Skeletal muscle satellite cell (primary cell): ENCODE results near the gene NCOA1.

Experiments used
- H3K27me3 ChIP-seq: 2 replicates; pipeline ENCODE4 v1.7.0; 2013; ENCODE audit warnings: low read length; ENCODE audit not compliant: control insufficient read depth, insufficient read depth
- H3K36me3 ChIP-seq: 2 replicates; pipeline ENCODE4 v1.7.0; 2013; ENCODE audit warnings: mild to moderate bottlenecking, control low read depth, low read length; ENCODE audit not compliant: insufficient read depth
- H3K4me1 ChIP-seq: 2 replicates; pipeline ENCODE4 v1.7.0; 2013; ENCODE audit warnings: low read length; ENCODE audit not compliant: control insufficient read depth, insufficient read depth
- H3K4me2 ChIP-seq: 2 replicates; pipeline ENCODE4 v1.7.0; 2013; ENCODE audit warnings: mild to moderate bottlenecking, low read length
- H3K4me3 ChIP-seq: 2 replicates; pipeline ENCODE4 v1.7.0; 2013; ENCODE audit warnings: low read length
- H3K9ac ChIP-seq: 2 replicates; pipeline ENCODE4 v1.7.0; 2013; ENCODE audit warnings: mild to moderate bottlenecking, low read depth, low read length, moderate library complexity
- H3K9me3 ChIP-seq: replicated peaks from 2 replicates; pipeline ENCODE4 v1.7.0; 2013; ENCODE audit warnings: mild to moderate bottlenecking, control low read depth, low read length

The NCOA1 gene

GRCh38 chr2:24754985-24755705 lies 264.1 kb downstream of the NCOA1 start:
- no peaks in the 10 kb centered on the region for H3K27me3 ChIP-seq
- H3K36me3 ChIP-seq = peaks cover 6% of the 10 kb centered on the region
- no peak overlapping the region for H3K4me2 ChIP-seq
- no peaks in the 10 kb centered on the region for H3K4me1 ChIP-seq
- no peak overlapping the region for H3K4me3 ChIP-seq
- no peaks in the 10 kb centered on the region for H3K9me3 ChIP-seq
- no peak overlapping the region for H3K9ac ChIP-seq

GRCh38 chr2:24756789-24757188 lies 265.7 kb downstream of the NCOA1 start:
- Histone ChIP-seq H3K9me3 (no peaks in the 10 kb centered on the region), H3K27me3 (no peaks in the 10 kb centered on the region), H3K36me3 (peaks cover 6% of the 10 kb centered on the region), H3K4me2 (no peak overlapping the region), H3K4me1 (no peaks in the 10 kb centered on the region), H3K9ac (no peak overlapping the region), H3K4me3 (no peak overlapping the region)

GRCh38 chr2:24761866-24762265 lies 270.8 kb downstream of the NCOA1 start:
- Histone ChIP-seq H3K27me3 (no peaks in the 10 kb centered on the region), H3K36me3 (peaks cover 15% of the 10 kb centered on the region), H3K4me2 (no peak overlapping the region), H3K9ac (no peak overlapping the region), H3K4me1 (no peaks in the 10 kb centered on the region), H3K4me3 (no peak overlapping the region), H3K9me3 (no peaks in the 10 kb centered on the region)

GRCh38 chr2:24762518-24762917 lies 271.5 kb downstream of the NCOA1 start:
- Histone ChIP-seq H3K4me2 (no peak overlapping the region), H3K4me1 (no peaks in the 10 kb centered on the region), H3K9me3 (no peaks in the 10 kb centered on the region), H3K27me3 (no peaks in the 10 kb centered on the region), H3K4me3 (no peak overlapping the region), H3K9ac (no peak overlapping the region), H3K36me3 (peaks cover 15% of the 10 kb centered on the region)

- H3K4me1 ChIP-seq = no peaks in the 10 kb centered on the region
Observed at GRCh38 chr2:24763843-24764242, 272.8 kb downstream of the NCOA1 start.

GRCh38 chr2:24766609-24767008 lies 275.6 kb downstream of the NCOA1 start:
- Histone ChIP-seq H3K4me2 (no peak overlapping the region), H3K27me3 (no peaks in the 10 kb centered on the region), H3K9ac (no peak overlapping the region), H3K4me3 (no peak overlapping the region), H3K36me3 (peaks cover 15% of the 10 kb centered on the region), H3K9me3 (no peaks in the 10 kb centered on the region), H3K4me1 (no peaks in the 10 kb centered on the region)

More at GRCh38 chr2:24763843-24764242, 272.8 kb downstream of the NCOA1 start:
- Histone ChIP-seq H3K4me2 (no peak overlapping the region), H3K9me3 (no peaks in the 10 kb centered on the region), H3K4me3 (no peak overlapping the region), H3K27me3 (no peaks in the 10 kb centered on the region), H3K9ac (no peak overlapping the region), H3K36me3 (peaks cover 15% of the 10 kb centered on the region)

GRCh38 chr2:24768013-24768412 lies 277.0 kb downstream of the NCOA1 start:
- Histone ChIP-seq H3K9ac (no peak overlapping the region), H3K9me3 (no peaks in the 10 kb centered on the region), H3K4me2 (no peak overlapping the region), H3K4me3 (no peak overlapping the region), H3K4me1 (no peaks in the 10 kb centered on the region), H3K36me3 (peaks cover 10% of the 10 kb centered on the region), H3K27me3 (no peaks in the 10 kb centered on the region)

- Histone ChIP-seq H3K9me3 (no peaks in the 10 kb centered on the region), H3K36me3 (peaks cover 10% of the 10 kb centered on the region), H3K4me2 (no peak overlapping the region), H3K4me1 (no peaks in the 10 kb centered on the region), H3K27me3 (no peaks in the 10 kb centered on the region), H3K9ac (no peak overlapping the region), H3K4me3 (no peak overlapping the region)
Observed at GRCh38 chr2:24768601-24769000, 277.5 kb downstream of the NCOA1 start.

- Histone ChIP-seq H3K9ac (no peak overlapping the region), H3K4me3 (no peak overlapping the region), H3K36me3 (no peaks in the 10 kb centered on the region), H3K27me3 (no peaks in the 10 kb centered on the region), H3K4me1 (no peaks in the 10 kb centered on the region), H3K4me2 (no peak overlapping the region), H3K9me3 (no peaks in the 10 kb centered on the region)
Observed at GRCh38 chr2:24771061-24771460, 280.0 kb downstream of the NCOA1 start.

GRCh38 chr2:24771764-24772586 lies 280.9 kb downstream of the NCOA1 start:
- H3K9me3 ChIP-seq = no peaks in the 10 kb centered on the region
- H3K4me1 ChIP-seq = no peaks in the 10 kb centered on the region
- no peak overlapping the region for H3K9ac ChIP-seq
- no peaks in the 10 kb centered on the region for H3K36me3 ChIP-seq
- H3K27me3 ChIP-seq = no peaks in the 10 kb centered on the region
- H3K4me2 ChIP-seq = no peak overlapping the region
- no peak overlapping the region for H3K4me3 ChIP-seq

GRCh38 chr2:24774373-24774772 lies 283.3 kb downstream of the NCOA1 start:
- H3K4me2 ChIP-seq = no peak overlapping the region
- H3K4me1 ChIP-seq = no peaks in the 10 kb centered on the region
- no peaks in the 10 kb centered on the region for H3K36me3 ChIP-seq
- H3K9me3 ChIP-seq = no peaks in the 10 kb centered on the region
- no peaks in the 10 kb centered on the region for H3K27me3 ChIP-seq
- H3K9ac ChIP-seq = no peak overlapping the region
- H3K4me3 ChIP-seq = no peak overlapping the region
